Stimulated activated CD8-positive, alpha-beta memory T cell treated with anti-CD3 and anti-CD28 coated beads, Interleukin-15, amount 100 ng/mL, for 48 hours (primary cell): ENCODE results near the gene BEND7.
"Not testable (repeated sequence)": the region's sequence is repeated elsewhere in the genome, so short reads cannot be mapped to it uniquely, and the experiment has no call there.

Experiments
- DNase-seq, 2 donors: peaks; one replicate each; pipeline ENCODE4 v3.0.0-alpha.2; 2020; ENCODE audit warnings: low read depth in 2 of 2

BEND7 gene, protein sequence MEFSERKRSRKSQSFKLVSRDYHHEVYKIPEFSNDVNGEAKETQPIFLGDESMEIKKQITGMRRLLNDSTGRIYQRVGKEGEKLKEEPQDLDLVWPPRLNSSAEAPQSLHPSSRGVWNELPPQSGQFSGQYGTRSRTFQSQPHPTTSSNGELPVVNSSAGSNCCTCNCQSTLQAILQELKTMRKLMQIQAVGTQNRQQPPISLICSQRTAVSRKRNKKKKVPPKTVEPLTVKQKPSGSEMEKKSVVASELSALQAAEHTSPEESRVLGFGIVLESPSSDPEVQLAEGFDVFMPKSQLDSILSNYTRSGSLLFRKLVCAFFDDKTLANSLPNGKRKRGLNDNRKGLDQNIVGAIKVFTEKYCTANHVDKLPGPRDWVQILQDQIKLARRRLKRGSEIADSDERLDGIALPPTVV

DNA sequence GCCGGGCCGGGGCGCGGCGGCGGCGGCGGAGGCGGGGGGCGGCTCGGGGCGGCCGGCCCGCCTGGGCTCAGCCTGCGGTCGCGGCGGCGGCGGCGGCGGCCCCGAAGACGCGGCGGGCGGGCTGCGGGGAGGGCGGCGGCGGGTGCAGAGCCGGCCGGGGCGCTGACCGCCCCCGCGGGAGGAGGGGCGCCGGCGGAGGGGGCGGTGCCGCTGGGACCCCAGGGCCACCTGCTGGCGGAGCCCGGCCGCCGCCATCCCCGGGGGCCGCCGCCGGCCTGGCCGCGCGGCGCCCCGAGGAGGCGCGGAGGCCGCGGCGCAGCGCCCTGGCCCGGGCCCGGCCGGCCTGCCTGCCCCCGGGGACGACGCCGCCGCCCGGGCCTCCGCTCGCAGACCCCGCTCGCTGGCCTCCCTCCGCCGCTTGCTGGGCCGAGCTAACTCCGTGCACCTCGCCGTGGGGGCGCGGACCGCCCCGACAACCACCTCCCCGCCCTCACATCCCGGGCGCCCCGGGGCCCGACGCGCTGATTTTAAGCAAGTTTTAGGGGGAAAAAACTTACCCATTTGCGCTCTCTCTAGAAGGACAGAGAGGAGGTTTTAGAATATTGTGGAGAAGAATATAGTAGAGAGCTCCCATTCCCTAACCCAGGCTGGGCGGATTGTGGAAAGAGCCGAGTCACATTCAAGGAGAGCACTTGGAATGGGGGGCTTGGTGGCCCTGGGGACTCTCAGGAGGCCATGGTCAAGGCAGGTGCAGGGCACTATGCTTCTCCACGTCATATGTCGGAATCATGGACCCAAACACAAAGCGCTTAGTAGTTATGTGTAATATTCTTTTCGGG is at the start of gene BEND7:
BEND7 (minus strand) TSS at position 140 of the 839 bp plus-strand sequence. CDS start 481 bp downstream, outside the sequence.
- peak in 1 of 2 donors; percentile 4 for DNase-seq

DNA sequence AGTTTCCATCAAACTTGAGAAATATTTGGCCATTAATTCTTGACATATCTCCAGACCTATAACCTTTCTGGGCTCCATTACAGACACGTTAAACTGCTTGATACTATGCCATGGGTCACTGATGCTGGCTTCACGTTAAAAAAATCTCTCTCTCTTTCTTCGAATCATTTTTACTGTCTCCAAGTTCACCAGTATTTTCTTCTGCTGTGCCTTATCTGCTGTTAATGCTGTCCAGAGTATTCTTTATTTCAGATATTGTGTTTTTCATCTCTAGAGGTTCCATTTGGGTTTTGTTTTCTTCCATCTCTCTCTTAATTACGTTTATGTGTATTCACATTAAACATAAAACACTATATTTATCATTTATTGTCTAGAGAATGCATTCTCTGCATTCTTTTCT is 45.1 kb upstream of the BEND7 start:
- DNase-seq, result no peak

DNA sequence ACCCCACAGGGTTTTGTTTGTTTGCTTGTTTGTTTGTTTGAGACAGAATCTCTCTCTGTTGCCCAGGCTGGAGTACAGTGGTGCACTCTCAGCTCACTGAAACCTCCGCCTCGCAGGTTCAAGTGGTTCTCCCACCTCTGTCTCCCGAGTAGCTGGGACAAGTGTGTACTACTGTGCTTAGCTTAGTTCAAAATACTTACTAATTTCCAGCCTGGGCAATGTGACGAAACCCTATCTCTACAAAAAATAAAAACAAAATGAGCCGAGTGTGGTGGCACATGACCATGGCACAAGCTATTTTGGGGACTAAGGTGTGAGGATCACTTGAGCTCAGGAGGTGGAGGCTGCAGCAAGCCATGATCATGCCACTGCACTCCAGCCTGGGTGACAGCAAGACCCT is 42.7 kb upstream of the BEND7 start:
- no peak for DNase-seq

DNA sequence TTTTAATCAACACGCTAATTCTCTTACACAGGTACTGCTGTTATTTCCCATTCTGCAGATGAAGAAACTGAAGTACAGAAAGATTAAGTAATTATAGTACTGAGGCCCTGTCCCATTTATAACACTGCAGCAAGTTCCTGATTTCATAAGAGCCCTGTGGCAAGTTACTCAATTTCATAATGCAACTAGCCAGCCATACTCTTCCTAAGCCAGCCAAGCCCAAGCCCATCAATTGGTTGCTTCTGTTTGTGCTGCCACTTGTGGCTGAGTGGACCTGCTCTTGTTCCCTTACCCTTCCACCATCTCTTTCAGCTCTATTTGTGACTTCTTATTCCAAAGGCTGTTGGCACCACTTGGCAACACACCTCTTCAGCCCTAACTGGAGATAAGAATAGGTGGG is 38.2 kb upstream of the BEND7 start:
- no peak for DNase-seq

DNA sequence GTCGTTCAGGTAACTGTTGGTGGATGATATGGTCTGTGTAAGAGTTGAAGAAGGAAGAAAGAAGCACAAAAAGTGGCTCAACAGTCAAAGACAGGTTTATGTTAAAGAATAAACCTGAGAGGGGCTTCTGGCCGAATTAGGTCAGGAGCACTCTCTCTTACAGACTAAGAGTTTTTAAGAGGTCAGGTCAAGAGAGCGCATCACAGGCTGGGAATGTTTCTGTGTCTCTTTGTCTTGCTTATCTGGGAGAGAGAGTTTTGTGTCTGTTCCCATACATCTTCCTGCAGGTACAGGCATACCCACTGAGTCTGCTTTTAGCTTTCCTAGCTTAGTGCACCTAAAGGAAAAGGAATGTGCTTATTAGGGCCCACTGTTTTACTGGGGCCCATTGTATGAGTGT is 35.8 kb upstream of the BEND7 start:
- DNase-seq, result no peak

DNA sequence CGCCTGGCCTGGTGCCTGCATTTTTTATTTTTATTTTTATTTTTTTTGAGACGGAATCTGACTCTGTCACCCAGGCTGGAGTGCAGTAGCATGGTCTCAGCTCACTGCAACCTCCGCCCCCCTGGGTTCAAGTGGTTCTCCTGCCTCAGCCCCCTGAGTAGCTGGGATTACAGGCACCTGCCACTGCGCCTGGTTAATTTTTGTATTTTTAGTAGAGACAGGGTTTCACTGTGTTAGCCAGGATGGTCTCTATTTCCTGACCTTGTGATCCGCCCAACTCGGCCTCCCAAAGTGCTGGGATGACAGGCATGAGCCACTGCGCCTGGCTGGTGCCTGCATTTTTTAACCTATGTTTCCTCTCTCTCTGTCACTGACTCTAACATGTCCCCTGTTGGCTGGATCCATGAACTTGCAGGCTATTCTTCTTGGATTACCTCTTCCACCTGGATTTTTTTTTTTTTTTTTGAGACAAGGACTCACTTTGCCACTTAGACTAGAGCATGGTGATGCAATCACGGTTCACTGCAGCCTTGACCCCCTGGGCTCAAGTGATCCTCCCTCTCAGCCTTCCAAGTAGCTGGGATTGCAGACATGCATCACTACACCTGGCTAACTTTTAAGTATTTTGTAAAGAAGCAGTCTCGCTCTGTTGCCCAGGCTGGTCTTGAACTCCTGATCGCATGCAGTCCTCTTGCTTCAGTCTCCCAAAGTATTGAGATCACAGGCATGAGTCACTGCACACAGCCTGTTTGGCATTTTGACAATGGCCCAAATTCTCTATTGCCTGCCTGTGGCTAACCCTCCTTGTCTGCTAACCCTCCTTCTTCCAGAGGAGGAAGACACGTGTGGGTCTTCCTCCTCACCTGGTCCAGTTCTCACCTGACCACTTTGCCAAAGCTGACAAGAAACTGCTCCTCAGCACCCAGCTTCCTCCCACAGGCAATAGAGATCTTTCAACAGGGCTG is 34.9 kb upstream of the BEND7 start:
- no peak for DNase-seq

DNA sequence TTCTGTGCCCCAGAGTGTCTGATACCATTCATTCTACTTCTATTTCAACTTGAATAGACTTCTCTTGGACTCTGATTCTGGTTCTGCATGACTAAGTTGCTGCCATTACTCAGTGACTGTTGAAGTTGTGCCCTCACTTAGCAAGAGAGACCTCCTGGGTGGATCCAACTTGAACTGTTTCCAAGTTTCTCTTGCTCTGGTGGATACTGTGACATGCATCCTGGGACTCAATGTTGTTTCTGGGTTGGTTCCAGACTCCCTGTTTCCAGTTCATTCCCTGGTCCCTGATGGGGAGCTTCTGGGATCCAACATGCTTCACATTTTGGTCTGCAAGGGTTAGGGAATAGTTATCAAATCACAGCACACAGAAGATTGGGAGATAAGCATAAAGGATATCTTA is 31.8 kb upstream of the BEND7 start:
- DNase-seq, result no peak

DNA sequence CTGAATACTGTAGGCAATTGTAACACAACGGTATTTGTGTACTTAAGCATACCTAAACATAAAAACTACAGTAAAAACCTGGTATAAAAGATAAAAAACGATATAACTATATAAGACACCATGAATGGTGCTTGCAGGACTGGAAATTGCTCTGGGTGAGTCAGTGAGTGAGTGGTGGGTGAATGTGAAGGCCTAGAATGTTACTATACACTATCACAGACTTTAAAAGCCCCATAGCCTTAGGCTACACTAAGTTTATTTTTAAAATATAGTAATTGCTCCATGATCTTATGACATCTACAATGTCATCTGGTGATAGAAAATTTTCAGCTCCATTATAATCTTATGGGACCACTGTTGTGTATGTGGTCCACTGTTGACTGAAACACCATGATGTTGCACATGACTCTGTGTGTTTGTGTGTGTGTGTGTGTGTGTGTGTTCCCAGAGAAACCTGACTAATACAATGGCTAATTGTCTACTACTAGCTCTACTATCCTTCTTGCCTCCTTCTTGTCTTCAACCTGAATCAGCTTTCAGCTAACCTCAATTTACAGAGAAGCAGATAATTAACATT is 30.4 kb upstream of the BEND7 start:
- no peak for DNase-seq

DNA sequence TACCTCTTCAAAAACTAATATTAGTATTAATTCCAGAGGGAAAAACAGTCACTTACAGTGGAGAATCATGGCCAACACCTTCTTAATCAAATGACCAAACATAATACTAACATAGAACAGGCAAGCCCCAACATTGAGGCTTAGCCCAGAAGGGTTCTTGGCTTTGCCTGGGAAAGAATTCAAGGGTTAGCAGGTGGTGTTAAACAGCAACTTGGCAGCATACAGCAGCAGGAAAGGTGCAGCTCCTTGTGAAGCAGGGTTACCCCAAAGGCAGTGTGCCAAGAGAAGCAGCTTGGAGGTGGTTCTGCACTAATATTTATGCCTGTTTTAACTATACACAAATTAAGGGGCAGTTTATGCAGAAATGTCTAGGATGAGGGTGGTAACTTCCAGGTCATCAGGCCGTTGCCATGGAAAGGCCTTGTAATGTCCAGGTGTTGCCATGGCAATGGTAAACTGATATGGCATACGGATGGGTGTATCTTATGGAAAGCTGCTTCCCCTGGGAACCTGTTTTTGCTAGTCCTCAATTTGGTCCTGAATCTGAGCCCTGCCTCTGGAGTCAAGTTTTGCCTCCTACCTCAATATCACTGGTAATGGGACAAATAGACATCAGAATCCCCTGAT is 27.2 kb upstream of the BEND7 start:
- DNase-seq, result no peak

DNA sequence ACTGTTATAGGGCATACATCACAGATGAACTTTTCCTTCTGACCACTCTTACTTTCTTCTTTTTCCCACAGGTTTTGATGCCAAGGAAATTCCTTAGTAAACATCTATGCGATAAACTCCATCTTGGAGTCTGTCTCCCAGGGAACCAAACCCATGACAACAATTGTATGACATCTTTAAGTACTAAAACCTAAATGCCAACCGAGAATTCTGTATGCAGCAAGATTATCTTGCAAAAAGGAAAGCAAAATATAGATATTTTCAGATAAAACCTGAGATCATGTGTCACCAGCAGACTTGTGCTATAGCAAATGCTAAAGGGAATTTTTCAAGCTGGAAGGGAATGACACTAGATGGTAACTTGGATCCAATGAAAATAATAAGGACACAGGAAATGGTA is 22.0 kb upstream of the BEND7 start:
- no peak for DNase-seq

DNA sequence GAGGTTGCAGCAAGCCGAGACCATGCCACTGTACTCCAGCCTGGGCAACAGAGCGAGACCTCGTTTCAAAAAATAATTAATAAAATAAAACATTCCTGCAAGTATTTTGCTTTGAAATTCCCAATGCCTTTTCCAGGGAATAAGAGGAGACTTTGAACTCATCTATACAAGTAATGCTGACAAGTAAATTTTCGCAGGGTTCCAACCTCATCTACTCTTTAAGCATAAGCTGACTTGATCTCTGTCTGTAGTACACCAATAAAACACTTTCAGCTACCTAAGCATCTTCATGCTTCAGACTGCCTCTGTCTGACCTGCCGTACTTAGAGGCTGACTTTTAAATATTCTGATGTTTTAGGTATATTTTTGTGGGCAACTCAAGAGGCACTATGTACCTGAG is 13.7 kb upstream of the BEND7 start:
- DNase-seq, result no peak

DNA sequence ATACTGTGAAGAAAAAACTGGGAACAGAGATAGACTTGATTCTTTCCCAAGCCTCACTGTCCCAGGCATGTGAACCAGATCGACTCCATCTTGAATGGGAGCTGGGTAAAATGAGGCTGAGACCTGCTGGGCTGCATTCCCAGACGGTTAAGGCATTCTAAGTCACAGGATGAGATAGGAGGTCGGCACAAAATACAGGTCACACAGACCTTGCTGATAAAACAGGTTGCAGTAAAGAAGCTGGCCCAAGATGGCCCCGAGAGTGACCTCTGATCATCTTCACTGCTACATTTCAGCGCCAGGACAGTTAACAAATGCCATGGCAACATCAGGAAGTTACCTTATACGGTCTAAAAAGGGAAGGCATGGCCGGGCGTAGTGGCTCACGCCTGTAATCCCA is 9.2 kb upstream of the BEND7 start:
- not testable (repeated sequence) for DNase-seq

DNA sequence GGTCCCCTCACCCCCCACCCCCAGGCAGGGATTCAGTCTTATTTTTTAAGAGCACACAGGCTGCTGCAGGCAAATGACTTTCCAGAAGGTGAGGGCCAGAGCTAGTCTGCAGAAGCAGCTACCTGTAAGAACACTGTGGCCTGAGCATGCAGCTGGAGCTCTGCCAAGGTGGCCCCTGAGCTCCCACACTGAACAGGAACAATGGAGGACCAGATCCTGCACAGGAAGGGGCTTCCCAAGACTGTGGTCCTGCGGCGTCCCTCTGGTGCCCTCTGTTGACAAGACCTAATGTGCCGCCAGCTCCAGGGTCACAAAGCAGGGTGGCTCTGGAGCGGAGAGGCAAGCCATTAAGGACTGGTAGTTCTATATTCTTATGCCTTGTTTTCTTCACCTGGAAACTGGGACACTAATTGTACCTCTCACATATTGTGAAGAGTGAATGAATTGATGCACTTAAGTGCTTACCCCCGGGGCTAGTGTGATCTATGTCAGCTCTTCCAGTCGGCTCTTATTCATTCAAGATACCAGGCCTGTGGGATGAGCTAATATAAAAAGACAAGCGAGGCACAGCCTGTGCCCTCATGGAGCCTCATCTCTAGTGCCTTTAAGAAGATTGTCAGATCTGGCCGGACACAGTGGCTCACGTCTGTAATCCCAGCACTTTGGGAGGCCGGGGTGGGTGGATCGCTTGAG is 8.0 kb upstream of the BEND7 start:
- DNase-seq, result peak in 1 of 2 donors; percentile 8

DNA sequence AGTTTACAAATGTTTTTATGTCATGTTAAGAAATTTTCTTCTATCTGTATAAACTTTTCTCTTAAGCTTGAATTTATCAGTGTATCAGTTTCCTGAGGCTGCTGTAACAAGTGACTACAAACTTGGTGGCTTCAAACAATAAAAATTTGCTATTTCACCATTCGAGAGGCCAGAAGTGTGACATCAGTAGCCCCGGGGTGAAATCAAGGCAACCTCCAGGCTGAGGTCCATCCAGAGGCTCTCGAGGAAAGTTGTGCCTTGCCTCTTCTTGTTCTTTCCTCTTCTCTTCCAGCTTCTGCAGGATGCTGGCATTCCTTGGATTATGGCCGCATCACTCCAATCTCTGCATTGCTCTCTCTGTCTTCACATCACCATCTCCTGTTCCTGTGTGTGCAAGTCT is 6.5 kb upstream of the BEND7 start:
- no peak for DNase-seq

DNA sequence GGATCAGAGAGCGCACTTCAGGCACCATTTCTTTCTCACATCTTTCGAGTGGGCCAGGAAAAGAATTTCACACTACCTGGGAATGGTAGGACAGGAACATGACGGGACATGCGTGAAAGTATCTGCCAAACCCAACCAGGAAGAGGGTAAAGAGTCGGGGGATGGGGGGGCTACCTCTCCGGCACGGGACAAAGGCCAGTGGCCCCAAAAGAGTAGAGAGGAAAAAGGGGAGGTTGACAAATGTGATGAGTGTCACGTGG is 830 bp upstream of the BEND7 start:
- DNase-seq, result no peak

DNA sequence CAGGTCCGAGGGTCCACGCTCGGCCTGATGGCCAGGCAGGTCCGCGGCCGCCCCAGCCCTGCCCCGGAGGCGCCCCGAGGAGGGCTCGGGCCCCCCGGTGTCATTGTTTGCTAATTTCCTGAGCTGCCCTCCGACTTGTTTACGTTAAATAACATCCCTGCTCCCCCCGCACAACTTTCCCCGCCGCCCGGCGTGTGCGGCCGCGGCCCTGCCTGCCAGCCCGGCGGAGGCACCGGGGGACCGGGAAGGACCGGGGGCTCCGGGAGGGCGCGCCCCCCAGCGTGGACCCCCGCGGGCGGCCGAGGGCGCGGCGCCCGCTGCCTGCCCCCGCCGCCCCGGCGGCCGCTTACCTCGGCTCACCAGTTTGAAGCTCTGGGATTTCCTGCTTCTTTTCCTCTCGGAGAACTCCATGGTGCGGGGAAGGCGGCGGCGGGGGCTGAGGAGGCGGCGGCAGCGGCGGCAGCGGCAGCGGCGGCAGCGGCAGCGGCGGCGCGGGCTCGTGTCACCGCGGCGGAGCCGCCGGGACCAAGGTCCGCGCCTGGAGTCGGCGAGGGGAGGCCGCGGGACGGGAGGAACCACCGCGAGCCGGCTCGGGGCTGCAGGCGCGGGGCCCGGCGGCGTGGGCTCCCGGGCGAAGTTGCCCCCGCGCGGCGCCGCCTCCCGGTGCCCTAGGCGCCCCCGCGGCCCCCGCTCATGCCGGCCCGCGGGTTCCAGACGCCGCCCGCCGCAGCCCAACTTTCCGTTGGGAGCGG is 515 bp downstream of the BEND7 start:
- DNase-seq, result no peak

DNA sequence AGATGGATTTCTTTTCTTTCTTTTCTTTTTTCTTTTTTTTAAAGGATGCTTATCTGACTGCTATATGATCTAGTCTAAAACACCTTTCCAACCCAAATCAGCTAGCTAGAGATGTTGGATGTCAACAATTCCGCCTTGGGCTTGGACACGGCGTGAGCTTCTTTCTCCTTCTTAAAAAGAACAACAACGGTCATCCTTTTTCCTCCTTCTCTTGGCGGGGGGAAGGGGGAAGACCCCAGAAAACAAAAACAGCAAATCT is 1.0 kb downstream of the BEND7 start:
- DNase-seq, result no peak

DNA sequence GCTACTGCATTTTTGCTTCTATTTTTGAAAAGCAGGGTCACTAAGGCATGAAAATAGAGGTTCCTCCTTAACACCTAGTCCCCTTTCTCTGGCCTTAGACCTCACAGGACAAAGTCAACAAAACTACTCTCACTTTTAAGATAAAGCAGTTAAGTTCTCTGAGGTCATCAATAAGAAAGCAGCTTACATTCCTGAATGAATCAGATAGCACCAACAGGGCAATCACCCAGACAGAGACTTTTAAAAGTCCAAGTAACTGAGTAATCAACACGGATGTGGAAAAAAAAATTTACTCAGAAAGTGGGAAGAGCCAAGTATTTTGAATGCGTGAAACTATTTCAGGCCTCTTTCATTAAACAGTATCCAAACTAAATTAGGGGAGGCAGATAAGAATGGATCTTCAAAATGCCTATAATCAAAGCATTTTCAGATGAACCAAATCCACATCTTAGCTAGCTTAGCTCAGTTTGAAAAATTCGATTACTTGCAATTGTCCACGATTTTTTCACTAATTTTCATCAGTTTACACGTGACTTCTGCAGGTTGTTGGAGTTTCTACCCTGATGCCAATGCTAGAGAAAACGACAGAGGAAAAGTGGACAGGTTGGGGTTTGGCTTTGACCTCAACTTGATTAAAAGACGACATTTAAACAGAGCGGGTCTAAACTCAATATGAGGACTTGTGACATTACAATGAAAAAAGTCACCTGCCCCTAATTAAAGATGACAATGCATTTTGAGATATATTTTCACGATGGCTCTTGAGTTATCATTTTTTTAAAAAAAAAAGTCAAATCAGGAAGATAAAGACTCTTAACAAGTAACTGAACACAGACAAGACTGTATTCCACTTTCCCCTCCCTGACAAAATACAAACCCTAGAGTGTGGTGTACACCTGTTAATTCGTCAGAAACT is 1.6 kb downstream of the BEND7 start:
- no peak for DNase-seq

DNA sequence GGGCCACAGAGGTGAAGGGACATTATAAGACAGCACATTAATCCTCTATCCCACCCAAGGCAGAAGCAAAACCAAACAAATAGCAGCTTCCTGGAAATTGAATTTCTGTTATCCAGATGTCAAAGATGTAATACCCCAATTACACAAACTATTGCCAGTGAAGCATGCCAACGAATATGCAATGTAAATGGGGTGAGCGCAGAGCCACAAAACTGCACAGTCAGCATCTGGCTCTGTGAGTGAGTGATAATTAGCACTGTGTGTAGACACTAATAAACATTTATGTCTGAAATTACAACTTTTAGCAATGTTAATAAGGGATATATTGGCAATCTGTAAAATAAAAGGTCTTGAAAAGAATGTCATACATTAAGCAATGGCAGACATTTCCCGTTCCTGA is 3.2 kb downstream of the BEND7 start:
- no peak for DNase-seq
